ENCODE results near the gene OR6P1.

DNA sequence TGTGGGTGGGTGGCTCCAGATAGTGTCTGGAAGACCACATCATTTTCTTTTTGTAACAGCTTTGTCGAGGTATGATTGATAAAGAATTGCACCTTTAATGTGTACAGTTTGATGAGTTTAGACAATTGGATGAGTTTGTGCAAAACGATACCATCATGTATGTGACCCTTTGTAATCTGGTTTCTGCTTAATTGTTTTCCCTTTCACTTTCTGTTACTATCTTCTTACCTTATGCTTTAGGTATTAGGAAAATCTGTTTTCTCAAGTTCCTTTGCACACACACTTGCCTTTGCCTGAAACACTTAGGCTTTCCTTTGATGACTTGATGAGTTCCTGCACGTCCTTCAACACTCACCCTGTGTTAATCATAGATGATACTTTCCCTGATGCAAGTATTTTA is 41.5 kb upstream of the OR6P1 start:
- TF ChIP-seq, protein P1, sequence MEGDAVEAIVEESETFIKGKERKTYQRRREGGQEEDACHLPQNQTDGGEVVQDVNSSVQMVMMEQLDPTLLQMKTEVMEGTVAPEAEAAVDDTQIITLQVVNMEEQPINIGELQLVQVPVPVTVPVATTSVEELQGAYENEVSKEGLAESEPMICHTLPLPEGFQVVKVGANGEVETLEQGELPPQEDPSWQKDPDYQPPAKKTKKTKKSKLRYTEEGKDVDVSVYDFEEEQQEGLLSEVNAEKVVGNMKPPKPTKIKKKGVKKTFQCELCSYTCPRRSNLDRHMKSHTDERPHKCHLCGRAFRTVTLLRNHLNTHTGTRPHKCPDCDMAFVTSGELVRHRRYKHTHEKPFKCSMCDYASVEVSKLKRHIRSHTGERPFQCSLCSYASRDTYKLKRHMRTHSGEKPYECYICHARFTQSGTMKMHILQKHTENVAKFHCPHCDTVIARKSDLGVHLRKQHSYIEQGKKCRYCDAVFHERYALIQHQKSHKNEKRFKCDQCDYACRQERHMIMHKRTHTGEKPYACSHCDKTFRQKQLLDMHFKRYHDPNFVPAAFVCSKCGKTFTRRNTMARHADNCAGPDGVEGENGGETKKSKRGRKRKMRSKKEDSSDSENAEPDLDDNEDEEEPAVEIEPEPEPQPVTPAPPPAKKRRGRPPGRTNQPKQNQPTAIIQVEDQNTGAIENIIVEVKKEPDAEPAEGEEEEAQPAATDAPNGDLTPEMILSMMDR (IDR thresholded peaks at IDR 0.05): no peak
- no peak for TF ChIP-seq POLR2A (IDR thresholded peaks at IDR 0.05)

All from testis (tissue), 2 donors.